DOHH2 (cell line): ENCODE measurements around the gene LTC4S.

Source experiments
- H3F3A ChIP-seq: fragments of 200-600 bp; sonication (generic), shearing (Covaris generic); 2 replicates; pipeline ENCODE4 v1.6.0; 2016; ENCODE audit warnings: antibody characterized with exemption, mild to moderate bottlenecking; ENCODE audit not compliant: control insufficient read depth, insufficient read depth
- H3K27ac ChIP-seq: fragments of 200-600 bp; sonication (generic); 2 replicates; pipeline ENCODE4 v1.5.1; 2014; ENCODE audit warnings: low read depth, mild to moderate bottlenecking, low read length, moderate library complexity
- H3K27me3 ChIP-seq: fragments of 200-600 bp; sonication (generic); 2 replicates; pipeline ENCODE4 v1.6.1; 2014; ENCODE audit warnings: mild to moderate bottlenecking, low read length, mixed read lengths; ENCODE audit not compliant: control insufficient read depth
- H3K36me3 ChIP-seq: fragments of 200-600 bp; sonication (generic); 2 replicates; pipeline ENCODE4 v1.6.1; 2014; ENCODE audit warnings: mild to moderate bottlenecking, low read length, moderate library complexity, mixed read lengths; ENCODE audit not compliant: control insufficient read depth
- H3K4me1 ChIP-seq: fragments of 200-600 bp; sonication (generic); 2 replicates; pipeline ENCODE4 v1.6.1; 2014; ENCODE audit warnings: mild to moderate bottlenecking, low read length, mixed read lengths; ENCODE audit not compliant: control insufficient read depth
- H3K4me2 ChIP-seq: fragments of 200-600 bp; sonication (generic); 2 replicates; pipeline ENCODE4 v1.6.0; 2014; ENCODE audit warnings: mild to moderate bottlenecking, low read length, moderate library complexity
- H3K4me3 ChIP-seq: fragments of 200-600 bp; sonication (generic); 2 replicates; pipeline ENCODE4 v1.5.1; 2014; ENCODE audit warnings: mild to moderate bottlenecking, low read length, mixed read lengths
- H3K79me2 ChIP-seq: fragments of 200-600 bp; sonication (generic); 2 replicates; pipeline ENCODE4 v1.6.1; 2014; ENCODE audit warnings: mild to moderate bottlenecking, low read length, mixed read lengths; ENCODE audit not compliant: control insufficient read depth
- H3K9me2 ChIP-seq: fragments of 200-600 bp; sonication (generic); replicated peaks from 2 replicates; pipeline ENCODE4 v1.6.1; 2014; ENCODE audit warnings: mild to moderate bottlenecking, low read length, mixed read lengths; ENCODE audit not compliant: control insufficient read depth
- H3K9me3 ChIP-seq: fragments of 200-600 bp; sonication (generic); 2 replicates; pipeline ENCODE4 v1.6.1; 2014; ENCODE audit warnings: antibody characterized with exemption, low read length, mixed read lengths; ENCODE audit not compliant: control insufficient read depth, insufficient read depth
- H4K20me1 ChIP-seq: fragments of 200-600 bp; sonication (generic); 2 replicates; pipeline ENCODE4 v1.6.0; 2014; ENCODE audit warnings: low read depth, mild to moderate bottlenecking, antibody characterized with exemption, low read length, moderate library complexity; ENCODE audit not compliant: control insufficient read depth, insufficient read depth
- CTCF ChIP-seq: fragments of 200-600 bp; sonication (generic); IDR thresholded peaks from one replicate; pipeline ENCODE4 v1.5.1; 2014; ENCODE audit warnings: antibody characterized with exemption, mild to moderate bottlenecking, low read depth, low read length; ENCODE audit not compliant: poor library complexity, severe bottlenecking
- EZH2phosphoT487 ChIP-seq: fragments of 200-600 bp; sonication (generic); IDR thresholded peaks from 2 replicates; pipeline ENCODE4 v1.6.1; 2017; ENCODE audit warnings: borderline replicate concordance, mild to moderate bottlenecking, antibody characterized with exemption, low read length, moderate library complexity, mixed read lengths

Gene LTC4S

GRCh38 chr5:179780362-179780761 is 13.4 kb upstream of the LTC4S start:
- Histone ChIP-seq H3K27ac (no peak overlapping the region), H3F3A (peaks cover 4% of the 10 kb centered on the region; the same call in 1 of the 2 replicates), H3K79me2 (no peaks in the 10 kb centered on the region), H3K4me3 (no peak overlapping the region), H3K4me1 (no peaks in the 10 kb centered on the region), H4K20me1 (no peaks in the 10 kb centered on the region; the same call in 1 of the 2 replicates), H3K9me3 (no peaks in the 10 kb centered on the region), H3K36me3 (peaks cover 22% of the 10 kb centered on the region), H3K4me2 (no peak overlapping the region), H3K9me2 (no peaks in the 10 kb centered on the region), H3K27me3 (no peaks in the 10 kb centered on the region)
- TF ChIP-seq CTCF = no peak
- no peak for TF ChIP-seq EZH2phosphoT487

- H3F3A ChIP-seq = peaks cover 4% of the 10 kb centered on the region; the same call in 1 of the 2 replicates
- no peaks in the 10 kb centered on the region; the same call in 1 of the 2 replicates for H4K20me1 ChIP-seq
- no peaks in the 10 kb centered on the region for H3K27me3 ChIP-seq
- H3K4me1 ChIP-seq = no peaks in the 10 kb centered on the region
- no peaks in the 10 kb centered on the region for H3K9me2 ChIP-seq
- no peaks in the 10 kb centered on the region for H3K79me2 ChIP-seq
- H3K36me3 ChIP-seq = peaks cover 11% of the 10 kb centered on the region
- no peaks in the 10 kb centered on the region for H3K9me3 ChIP-seq
- H3K4me3 ChIP-seq = no peak overlapping the region
- H3K27ac ChIP-seq = no peak overlapping the region
- no peak overlapping the region for H3K4me2 ChIP-seq
- TF ChIP-seq EZH2phosphoT487 (no peak), CTCF (no peak)
These were observed 11.9 kb upstream of the LTC4S start for GRCh38 chr5:179781846-179782245.

GRCh38 chr5:179783128-179783527 is 10.7 kb upstream of the LTC4S start:
- H3K27me3 ChIP-seq = no peaks in the 10 kb centered on the region
- no peak for TF ChIP-seq CTCF
- no peak for TF ChIP-seq EZH2phosphoT487
- H3K36me3 ChIP-seq = peaks cover 2% of the 10 kb centered on the region; the same call in 1 of the 2 replicates
- H3K4me3 ChIP-seq = no peak overlapping the region
- no peak overlapping the region for H3K27ac ChIP-seq
- H3K79me2 ChIP-seq = no peaks in the 10 kb centered on the region
- H4K20me1 ChIP-seq = no peaks in the 10 kb centered on the region
- no peaks in the 10 kb centered on the region for H3K4me1 ChIP-seq
- H3K9me2 ChIP-seq = no peaks in the 10 kb centered on the region
- H3K9me3 ChIP-seq = no peaks in the 10 kb centered on the region
- H3F3A ChIP-seq = no peaks in the 10 kb centered on the region
- H3K4me2 ChIP-seq = no peak overlapping the region

GRCh38 chr5:179786861-179787260 is 6.9 kb upstream of the LTC4S start:
- H3K9me3 ChIP-seq = no peaks in the 10 kb centered on the region
- no peaks in the 10 kb centered on the region for H3K27me3 ChIP-seq
- no peak overlapping the region for H3K27ac ChIP-seq
- no peaks in the 10 kb centered on the region for H3K4me1 ChIP-seq
- no peaks in the 10 kb centered on the region for H4K20me1 ChIP-seq
- no peaks in the 10 kb centered on the region for H3K9me2 ChIP-seq
- H3K4me3 ChIP-seq = no peak overlapping the region
- TF ChIP-seq CTCF = no peak
- TF ChIP-seq EZH2phosphoT487 = no peak
- no peak overlapping the region for H3K4me2 ChIP-seq
- no peaks in the 10 kb centered on the region for H3K79me2 ChIP-seq
- H3K36me3 ChIP-seq = no peaks in the 10 kb centered on the region
- H3F3A ChIP-seq = no peaks in the 10 kb centered on the region; the same call in 1 of the 2 replicates
